BE2C (cell line): ENCODE data around the gene CENPP.

ENCODE experiments used
- DNase-seq: peaks from one replicate; pipeline ENCODE4 v3.0.0-alpha.2; 2020
- H3K27me3 ChIP-seq: fragments of 250-450 bp; sonication (Bioruptor Pico); 2 replicates; pipeline ENCODE4 v1.5.1; 2020; ENCODE audit warnings: mild to moderate bottlenecking
- H3K36me3 ChIP-seq: fragments of 250-450 bp; sonication (Bioruptor Pico); 2 replicates; pipeline ENCODE4 v1.5.1; 2020; ENCODE audit warnings: mild to moderate bottlenecking
- H3K4me1 ChIP-seq: fragments of 250-450 bp; sonication (Bioruptor Pico); 2 replicates; pipeline ENCODE4 v1.5.1; 2020
- H3K4me3 ChIP-seq: 2 replicates; pipeline ENCODE4 v1.5.1; 2011; ENCODE audit warnings: low read depth, low read length
- H3K9me3 ChIP-seq: fragments of 250-450 bp; sonication (Bioruptor Pico); 2 replicates; pipeline ENCODE4 v1.5.1; 2020
- TF ChIP-seq, protein P1 (sequence below): IDR thresholded peaks from 2 replicates; pipeline ENCODE4 v1.5.1; 2012; ENCODE audit warnings: mild to moderate bottlenecking, low read depth, low read length

Gene CENPP

GRCh38 chr9:92482329-92482728 lies 156.6 kb downstream of the CENPP start, which contains the start of gene ASPN:
ASPN (minus strand) TSS chr9:92482506.
- H3K27me3 ChIP-seq, result no peaks in the 10 kb centered on the region
- no peaks in the 10 kb centered on the region for H3K9me3 ChIP-seq
- no peaks in the 10 kb centered on the region for H3K36me3 ChIP-seq
- H3K4me1 ChIP-seq, result peaks cover 4% of the 10 kb centered on the region; the same call in 1 of the 2 replicates
- TF ChIP-seq, protein P1, sequence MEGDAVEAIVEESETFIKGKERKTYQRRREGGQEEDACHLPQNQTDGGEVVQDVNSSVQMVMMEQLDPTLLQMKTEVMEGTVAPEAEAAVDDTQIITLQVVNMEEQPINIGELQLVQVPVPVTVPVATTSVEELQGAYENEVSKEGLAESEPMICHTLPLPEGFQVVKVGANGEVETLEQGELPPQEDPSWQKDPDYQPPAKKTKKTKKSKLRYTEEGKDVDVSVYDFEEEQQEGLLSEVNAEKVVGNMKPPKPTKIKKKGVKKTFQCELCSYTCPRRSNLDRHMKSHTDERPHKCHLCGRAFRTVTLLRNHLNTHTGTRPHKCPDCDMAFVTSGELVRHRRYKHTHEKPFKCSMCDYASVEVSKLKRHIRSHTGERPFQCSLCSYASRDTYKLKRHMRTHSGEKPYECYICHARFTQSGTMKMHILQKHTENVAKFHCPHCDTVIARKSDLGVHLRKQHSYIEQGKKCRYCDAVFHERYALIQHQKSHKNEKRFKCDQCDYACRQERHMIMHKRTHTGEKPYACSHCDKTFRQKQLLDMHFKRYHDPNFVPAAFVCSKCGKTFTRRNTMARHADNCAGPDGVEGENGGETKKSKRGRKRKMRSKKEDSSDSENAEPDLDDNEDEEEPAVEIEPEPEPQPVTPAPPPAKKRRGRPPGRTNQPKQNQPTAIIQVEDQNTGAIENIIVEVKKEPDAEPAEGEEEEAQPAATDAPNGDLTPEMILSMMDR, result no peak
- no peak for DNase-seq
- no peak within 1 kb of the TSS for H3K4me3 ChIP-seq

GRCh38 chr9:92482805-92483204 lies 157.1 kb downstream of the CENPP start:
- no peak for DNase-seq
- Histone ChIP-seq H3K36me3 (no peaks in the 10 kb centered on the region), H3K27me3 (no peaks in the 10 kb centered on the region), H3K4me1 (peaks cover 7% of the 10 kb centered on the region; the same call in 1 of the 2 replicates), H3K4me3 (no peak overlapping the region), H3K9me3 (no peaks in the 10 kb centered on the region)
- TF ChIP-seq, protein P1, result no peak

DNA sequence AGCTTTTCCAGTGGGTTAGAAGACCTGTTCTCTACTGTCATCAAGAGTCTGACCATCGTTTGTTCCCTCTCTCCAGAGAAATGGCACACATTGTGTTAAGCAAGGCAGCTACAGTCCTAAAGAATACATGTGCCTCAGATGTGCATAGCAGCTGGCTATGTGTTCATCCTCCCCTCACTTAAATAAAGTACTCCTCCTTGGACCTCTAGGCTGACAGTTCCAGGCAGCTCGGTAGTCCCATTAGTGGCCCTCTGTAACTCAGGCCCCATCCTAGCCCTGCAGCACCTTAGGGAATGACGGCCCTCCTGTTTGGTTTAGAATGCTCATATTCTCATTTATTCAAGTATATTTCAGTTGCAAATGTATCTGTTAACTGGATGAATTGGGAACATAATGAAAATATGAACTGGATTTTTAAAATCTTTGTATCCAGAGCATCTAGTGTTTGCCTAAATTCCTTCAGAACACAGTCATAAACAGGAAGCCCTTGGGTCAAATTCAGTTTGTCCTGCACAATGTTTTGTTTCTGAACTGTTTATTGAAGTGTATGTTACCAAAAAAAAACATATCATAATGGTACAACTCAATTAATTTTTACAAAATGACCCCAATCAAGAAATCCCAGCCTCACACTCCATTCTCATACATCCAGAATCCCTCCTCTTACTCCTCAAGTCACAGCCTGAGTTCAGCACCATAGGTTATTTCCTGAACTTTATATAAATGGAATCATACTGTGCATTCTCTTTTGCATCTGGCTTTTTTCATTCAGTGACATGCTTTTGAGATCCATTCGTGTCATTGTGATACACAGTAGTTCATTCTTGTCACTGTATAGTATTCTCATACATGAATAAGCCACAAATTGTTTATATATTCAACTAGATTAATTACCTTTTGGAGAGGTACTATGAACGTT lies 158.1 kb downstream of the CENPP start:
- no peak for DNase-seq

GRCh38 chr9:92484563-92484962 lies 158.8 kb downstream of the CENPP start:
- peaks cover 7% of the 10 kb centered on the region; the same call in 1 of the 2 replicates for H3K4me1 ChIP-seq
- TF ChIP-seq, protein P1, result no peak
- no peak for DNase-seq
- H3K4me3 ChIP-seq, result no peak overlapping the region
- H3K36me3 ChIP-seq, result no peaks in the 10 kb centered on the region
- no peaks in the 10 kb centered on the region for H3K9me3 ChIP-seq
- H3K27me3 ChIP-seq, result no peaks in the 10 kb centered on the region

More for the DNA sequence above, 158.1 kb downstream of the CENPP start:
- Histone ChIP-seq H3K4me3 (no peak overlapping the region), H3K27me3 (no peaks in the 10 kb centered on the region), H3K4me1 (peaks cover 7% of the 10 kb centered on the region; the same call in 1 of the 2 replicates), H3K9me3 (no peaks in the 10 kb centered on the region), H3K36me3 (no peaks in the 10 kb centered on the region)
- TF ChIP-seq, protein P1, result no peak

DNA sequence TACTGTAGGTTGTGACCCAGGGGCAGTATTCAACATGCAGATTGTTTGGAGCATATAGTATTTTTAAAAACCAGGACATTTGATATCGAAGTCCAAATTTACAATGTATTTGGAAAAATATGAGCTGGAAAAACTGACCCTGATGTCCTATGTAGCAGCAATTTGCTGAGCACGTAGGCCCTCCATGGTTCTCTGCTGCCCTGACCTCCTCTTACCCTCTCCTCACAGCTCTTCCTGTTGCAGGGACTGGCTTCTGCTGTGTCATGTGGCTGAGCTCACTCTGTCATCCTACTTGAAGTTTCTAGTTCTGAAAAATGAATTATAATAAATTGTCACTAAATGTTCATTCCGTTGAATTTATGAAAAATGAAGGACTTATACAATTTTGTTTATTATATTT lies 160.6 kb downstream of the CENPP start:
- peaks cover 10% of the 10 kb centered on the region; the same call in 1 of the 2 replicates for H3K4me1 ChIP-seq
- H3K9me3 ChIP-seq, result no peaks in the 10 kb centered on the region
- no peaks in the 10 kb centered on the region for H3K27me3 ChIP-seq
- H3K4me3 ChIP-seq, result no peak overlapping the region
- DNase-seq, result no peak
- H3K36me3 ChIP-seq, result no peaks in the 10 kb centered on the region
- TF ChIP-seq, protein P1, result no peak
